Neural cell (in vitro differentiated cells): ENCODE data around the gene C2orf69. TPM values are rescaled to one million over a fixed set of nuclear protein-coding genes. Genes with fewer than 3 reads are reported as not detected.
A peak's percentile ranks its signal among the peaks of the same experiment; 100 is the strongest.
"Not testable (repeated sequence)": the region's sequence is repeated elsewhere in the genome, so short reads cannot be mapped to it uniquely, and the experiment has no call there.

ENCODE experiments used
- H2AFZ ChIP-seq: fragments of 200-600, 300-800 bp; sonication (generic), shearing (Covaris generic); 2 replicates; pipeline ENCODE4 v1.6.0; 2014; ENCODE audit warnings: low read depth, mild to moderate bottlenecking, antibody characterized with exemption, low read length, moderate library complexity
- H3F3A ChIP-seq: fragments of 200-600 bp; shearing (Covaris generic); 2 replicates; pipeline ENCODE4 v1.6.1; 2016; ENCODE audit warnings: mild to moderate bottlenecking, moderate library complexity, mixed read lengths, antibody characterized with exemption, low read length; ENCODE audit not compliant: insufficient read depth, poor library complexity, severe bottlenecking
- H3K27ac ChIP-seq: fragments of 200-600, 300-800 bp; sonication (generic), shearing (Covaris generic); 2 replicates; pipeline ENCODE4 v1.5.1; 2014; ENCODE audit warnings: mild to moderate bottlenecking, low read length, moderate library complexity
- H3K27me3 ChIP-seq: fragments of 300-800, 200-600 bp; sonication (generic), shearing (Covaris generic); 2 replicates; pipeline ENCODE4 v1.6.0; 2014; ENCODE audit warnings: mild to moderate bottlenecking, low read depth, low read length, moderate library complexity; ENCODE audit not compliant: insufficient read depth
- H3K36me3 ChIP-seq: fragments of 300-800, 200-600 bp; sonication (generic), shearing (Covaris generic); 2 replicates; pipeline ENCODE4 v1.5.1; 2014; ENCODE audit warnings: mild to moderate bottlenecking, antibody characterized with exemption, low read length, moderate library complexity; ENCODE audit not compliant: insufficient read depth
- H3K4me2 ChIP-seq: fragments of 300-800, 200-600 bp; sonication (generic), shearing (Covaris generic); 2 replicates; pipeline ENCODE4 v1.6.0; 2014; ENCODE audit warnings: mild to moderate bottlenecking, low read length
- H3K4me3 ChIP-seq: fragments of 300-800, 200-600 bp; sonication (generic), shearing (Covaris generic); 2 replicates; pipeline ENCODE4 v1.5.1; 2014; ENCODE audit warnings: mild to moderate bottlenecking, low read length, moderate library complexity
- H3K79me2 ChIP-seq: fragments of 200-600 bp; shearing (Covaris generic); replicated peaks from 2 replicates; pipeline ENCODE4 v1.6.0; 2014; ENCODE audit warnings: mild to moderate bottlenecking, low read length, moderate library complexity; ENCODE audit not compliant: insufficient read depth
- H3K9ac ChIP-seq: fragments of 300-800, 200-600 bp; sonication (generic), shearing (Covaris generic); 2 replicates; pipeline ENCODE4 v1.6.1; 2016; ENCODE audit warnings: mild to moderate bottlenecking, low read length, mixed read lengths
- H3K9me2 ChIP-seq: fragments of 200-600 bp; shearing (Covaris generic); 2 replicates; pipeline ENCODE4 v1.6.1; 2016; ENCODE audit warnings: mild to moderate bottlenecking, low read length, mixed read lengths; ENCODE audit not compliant: insufficient read depth
- H3K9me3 ChIP-seq: fragments of 200-600, 300-800 bp; sonication (generic), shearing (Covaris generic); 2 replicates; pipeline ENCODE4 v1.6.1; 2016; ENCODE audit warnings: mild to moderate bottlenecking, mixed run types, low read length, moderate library complexity, mixed read lengths
- H4K20me1 ChIP-seq: fragments of 200-600 bp; shearing (Covaris generic); 2 replicates; pipeline ENCODE4 v1.6.1; 2016; ENCODE audit warnings: mild to moderate bottlenecking, mixed run types; ENCODE audit not compliant: insufficient read depth
- EP300 ChIP-seq: fragments of 450-650 bp; conservative IDR thresholded peaks from 2 replicates; pipeline ENCODE4 v1.6.1; 2014; ENCODE audit warnings: antibody characterized with exemption, mild to moderate bottlenecking, moderate library complexity; ENCODE audit not compliant: poor library complexity, severe bottlenecking
- EZH2 ChIP-seq: fragments of 200-600, 300-800 bp; shearing (Covaris generic), sonication (generic); IDR thresholded peaks from 2 replicates; pipeline ENCODE4 v1.6.1; 2014; ENCODE audit warnings: antibody characterized with exemption, low read length, borderline replicate concordance, mild to moderate bottlenecking; ENCODE audit not compliant: insufficient read depth, poor library complexity, severe bottlenecking
- MXI1 ChIP-seq: fragments of 450-650 bp; conservative IDR thresholded peaks from 2 replicates; pipeline ENCODE4 v1.6.1; 2014; ENCODE audit warnings: antibody characterized with exemption, mild to moderate bottlenecking; ENCODE audit not compliant: poor library complexity, severe bottlenecking
- POLR2AphosphoS5 ChIP-seq: IDR thresholded peaks from 2 replicates; pipeline ENCODE4 v1.6.1; 2012
- RAD21 ChIP-seq: fragments of 450-650 bp; conservative IDR thresholded peaks from 2 replicates; pipeline ENCODE4 v1.6.1; 2014; ENCODE audit warnings: antibody characterized with exemption, mild to moderate bottlenecking, moderate library complexity
- SMC3 ChIP-seq: fragments of 450-650 bp; conservative IDR thresholded peaks from 2 replicates; pipeline ENCODE4 v1.6.1; 2014; ENCODE audit warnings: antibody characterized with exemption, mild to moderate bottlenecking, moderate library complexity; ENCODE audit not compliant: poor library complexity
- TAF1 ChIP-seq: IDR thresholded peaks from 2 replicates; pipeline ENCODE4 v1.6.1; 2012; ENCODE audit warnings: low read depth
- polyA plus RNA-seq: library from polyadenylated mRNA; depleted of rRNA; stranded (reverse); fragments of >200 nt; gene quantifications from 2 replicates; pipeline ENCODE4 v1.2.3, GENCODE V29; 2014
- TF ChIP-seq, protein P1 (sequence below): IDR thresholded peaks from 2 replicates; pipeline ENCODE4 v1.6.1; 2012; ENCODE audit warnings: borderline replicate concordance
- TF ChIP-seq, protein P2 (sequence below): fragments of 450-650 bp; IDR thresholded peaks from 2 replicates; pipeline ENCODE4 v1.5.1; 2014; ENCODE audit warnings: antibody characterized with exemption, mild to moderate bottlenecking, moderate library complexity; ENCODE audit not compliant: poor library complexity, severe bottlenecking

Gene C2orf69
- polyA plus RNA-seq, 1 donor from 2014 or later = 17.3 TPM

- H2AFZ ChIP-seq = peak overlapping the region; percentile 99
- peak overlapping the region; percentile 79 for H3K4me2 ChIP-seq
- H3K27ac ChIP-seq = peak overlapping the region; percentile 98
- H3K9me2 ChIP-seq = no peaks in the 10 kb centered on the region
- H3F3A ChIP-seq = no peaks in the 10 kb centered on the region
- no peaks in the 10 kb centered on the region for H3K27me3 ChIP-seq
- peaks cover under 1% of the 10 kb centered on the region for H3K9me3 ChIP-seq
- H3K9ac ChIP-seq = peak overlapping the region; percentile 99
- peaks cover 39% of the 10 kb centered on the region for H3K79me2 ChIP-seq
- peak overlapping the region; percentile 100 for H3K4me3 ChIP-seq
- TF ChIP-seq SMC3 (no peak), POLR2AphosphoS5 (no peak), RAD21 (no peak), EZH2 (no peak), EP300 (no peak)
- TF ChIP-seq, protein P1, sequence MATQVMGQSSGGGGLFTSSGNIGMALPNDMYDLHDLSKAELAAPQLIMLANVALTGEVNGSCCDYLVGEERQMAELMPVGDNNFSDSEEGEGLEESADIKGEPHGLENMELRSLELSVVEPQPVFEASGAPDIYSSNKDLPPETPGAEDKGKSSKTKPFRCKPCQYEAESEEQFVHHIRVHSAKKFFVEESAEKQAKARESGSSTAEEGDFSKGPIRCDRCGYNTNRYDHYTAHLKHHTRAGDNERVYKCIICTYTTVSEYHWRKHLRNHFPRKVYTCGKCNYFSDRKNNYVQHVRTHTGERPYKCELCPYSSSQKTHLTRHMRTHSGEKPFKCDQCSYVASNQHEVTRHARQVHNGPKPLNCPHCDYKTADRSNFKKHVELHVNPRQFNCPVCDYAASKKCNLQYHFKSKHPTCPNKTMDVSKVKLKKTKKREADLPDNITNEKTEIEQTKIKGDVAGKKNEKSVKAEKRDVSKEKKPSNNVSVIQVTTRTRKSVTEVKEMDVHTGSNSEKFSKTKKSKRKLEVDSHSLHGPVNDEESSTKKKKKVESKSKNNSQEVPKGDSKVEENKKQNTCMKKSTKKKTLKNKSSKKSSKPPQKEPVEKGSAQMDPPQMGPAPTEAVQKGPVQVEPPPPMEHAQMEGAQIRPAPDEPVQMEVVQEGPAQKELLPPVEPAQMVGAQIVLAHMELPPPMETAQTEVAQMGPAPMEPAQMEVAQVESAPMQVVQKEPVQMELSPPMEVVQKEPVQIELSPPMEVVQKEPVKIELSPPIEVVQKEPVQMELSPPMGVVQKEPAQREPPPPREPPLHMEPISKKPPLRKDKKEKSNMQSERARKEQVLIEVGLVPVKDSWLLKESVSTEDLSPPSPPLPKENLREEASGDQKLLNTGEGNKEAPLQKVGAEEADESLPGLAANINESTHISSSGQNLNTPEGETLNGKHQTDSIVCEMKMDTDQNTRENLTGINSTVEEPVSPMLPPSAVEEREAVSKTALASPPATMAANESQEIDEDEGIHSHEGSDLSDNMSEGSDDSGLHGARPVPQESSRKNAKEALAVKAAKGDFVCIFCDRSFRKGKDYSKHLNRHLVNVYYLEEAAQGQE = no peak
- TF ChIP-seq, protein P2, sequence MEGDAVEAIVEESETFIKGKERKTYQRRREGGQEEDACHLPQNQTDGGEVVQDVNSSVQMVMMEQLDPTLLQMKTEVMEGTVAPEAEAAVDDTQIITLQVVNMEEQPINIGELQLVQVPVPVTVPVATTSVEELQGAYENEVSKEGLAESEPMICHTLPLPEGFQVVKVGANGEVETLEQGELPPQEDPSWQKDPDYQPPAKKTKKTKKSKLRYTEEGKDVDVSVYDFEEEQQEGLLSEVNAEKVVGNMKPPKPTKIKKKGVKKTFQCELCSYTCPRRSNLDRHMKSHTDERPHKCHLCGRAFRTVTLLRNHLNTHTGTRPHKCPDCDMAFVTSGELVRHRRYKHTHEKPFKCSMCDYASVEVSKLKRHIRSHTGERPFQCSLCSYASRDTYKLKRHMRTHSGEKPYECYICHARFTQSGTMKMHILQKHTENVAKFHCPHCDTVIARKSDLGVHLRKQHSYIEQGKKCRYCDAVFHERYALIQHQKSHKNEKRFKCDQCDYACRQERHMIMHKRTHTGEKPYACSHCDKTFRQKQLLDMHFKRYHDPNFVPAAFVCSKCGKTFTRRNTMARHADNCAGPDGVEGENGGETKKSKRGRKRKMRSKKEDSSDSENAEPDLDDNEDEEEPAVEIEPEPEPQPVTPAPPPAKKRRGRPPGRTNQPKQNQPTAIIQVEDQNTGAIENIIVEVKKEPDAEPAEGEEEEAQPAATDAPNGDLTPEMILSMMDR = no peak
- no peaks in the 10 kb centered on the region for H3K36me3 ChIP-seq
- H4K20me1 ChIP-seq = no peaks in the 10 kb centered on the region
These were observed 726 bp downstream of the C2orf69 start for GRCh38 chr2:199911877-199912161.

DNA sequence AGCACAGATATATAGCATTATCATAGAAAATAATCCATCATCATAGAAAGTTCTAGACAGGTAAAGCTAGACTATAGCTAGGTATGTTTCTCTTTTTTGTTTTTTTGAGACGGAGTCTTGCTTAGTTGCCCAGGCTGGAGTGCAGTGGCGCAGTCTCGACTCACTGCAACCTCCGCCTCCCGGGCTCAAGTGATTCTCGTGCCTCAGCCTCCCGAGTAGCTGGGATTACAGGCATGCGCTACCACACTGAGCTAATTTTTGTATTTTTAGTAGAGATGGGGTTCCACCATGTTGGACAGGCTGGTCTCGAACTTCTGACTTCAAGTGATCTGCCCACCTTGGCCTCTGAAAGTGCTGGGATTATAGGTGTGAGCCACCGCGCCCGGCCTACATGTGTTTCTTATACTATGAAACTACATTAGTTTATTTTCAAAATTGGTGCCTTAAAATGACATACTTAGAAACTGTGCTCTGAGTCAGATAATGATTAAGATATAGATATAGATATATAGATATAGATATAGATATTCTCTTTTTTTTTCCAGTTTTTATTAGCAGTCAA, 1.5 kb downstream of the C2orf69 start:
- peaks cover 46% of the 10 kb centered on the region for H3K79me2 ChIP-seq
- H3K27me3 ChIP-seq, H2AFZ ChIP-seq, H4K20me1 ChIP-seq, H3F3A ChIP-seq, H3K9me3 ChIP-seq, H3K9me2 ChIP-seq, H3K36me3 ChIP-seq: not testable (repeated sequence)
- peak overlapping the region; percentile 98 for H3K27ac ChIP-seq
- peak overlapping the region; percentile 100 for H3K4me3 ChIP-seq
- H3K4me2 ChIP-seq = peak overlapping the region; percentile 79
- peak overlapping the region; percentile 99 for H3K9ac ChIP-seq

DNA sequence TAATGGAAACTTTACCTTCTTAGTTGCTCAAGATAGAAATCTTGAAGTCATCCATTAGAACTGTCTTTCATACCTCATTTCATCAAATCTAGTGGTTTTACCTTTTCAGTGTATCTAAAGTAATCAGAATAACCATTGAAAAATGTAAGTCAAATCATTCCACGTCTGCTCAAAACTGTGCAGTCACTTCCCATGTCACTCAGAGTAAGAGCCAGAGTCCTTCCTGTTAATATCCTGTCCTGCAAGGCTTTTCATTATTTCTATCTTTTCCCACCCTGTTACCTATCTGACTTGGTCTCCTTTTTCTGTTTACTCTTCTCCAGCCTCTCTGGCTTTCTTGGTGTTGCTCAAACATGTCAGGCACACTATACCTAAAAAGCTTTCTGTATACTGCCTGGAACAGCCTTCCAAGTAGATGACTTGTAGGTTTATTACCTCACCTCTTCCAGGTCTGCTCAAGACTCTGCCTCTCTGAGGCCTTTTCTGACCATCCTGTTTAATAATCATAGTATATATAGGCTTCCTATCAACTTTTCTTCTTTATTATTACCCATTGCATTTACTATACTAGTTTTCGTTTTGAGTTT, 3.4 kb downstream of the C2orf69 start:
- H3K9ac ChIP-seq = no peak overlapping the region
- H3K36me3 ChIP-seq = no peaks in the 10 kb centered on the region
- TF ChIP-seq EZH2 (no peak), POLR2AphosphoS5 (no peak), MXI1 (no peak), EP300 (no peak), TAF1 (no peak), RAD21 (no peak), SMC3 (no peak)
- TF ChIP-seq, protein P2 = no peak
- TF ChIP-seq, protein P1 = no peak
- H2AFZ ChIP-seq = no peak overlapping the region
- no peaks in the 10 kb centered on the region for H4K20me1 ChIP-seq
- H3K4me3 ChIP-seq = peak overlapping the region; percentile 44
- H3K27me3 ChIP-seq = no peaks in the 10 kb centered on the region
- no peak overlapping the region for H3K27ac ChIP-seq
- no peaks in the 10 kb centered on the region for H3K9me2 ChIP-seq
- H3K9me3 ChIP-seq = peaks cover 4% of the 10 kb centered on the region
- H3K4me2 ChIP-seq = peak overlapping the region; percentile 30
- H3K79me2 ChIP-seq = peaks cover 54% of the 10 kb centered on the region
- no peaks in the 10 kb centered on the region for H3F3A ChIP-seq
